Sigmoid colon (tissue), 4 donors: Measurements from ENCODE around the gene TMEM52.

Experiments
- EP300 ChIP-seq, 4 donors: sonication (generic); formaldehyde crosslinking; IDR thresholded peaks; one replicate each; pipeline ENCODE4 v1.6.1; 2017; ENCODE audit warnings: antibody characterized with exemption in 4 of 4
- POLR2A ChIP-seq, 2 donors: fragments of 450-650 bp; IDR thresholded peaks; one replicate each; pipeline ENCODE4 v1.6.1; 2016; ENCODE audit warnings: antibody characterized with exemption in 2 of 2, mild to moderate bottlenecking in 2 of 2, moderate library complexity in 2 of 2
- TF ChIP-seq, protein P1 (sequence below), 4 experiments: fragments of 450-650 bp in 3 of 4; fragments of 200-600 bp in 1 of 4; IDR thresholded peaks; one replicate each; pipeline ENCODE4 v1.5.1; 2016 to 2019; ENCODE audit warnings: antibody characterized with exemption in 4 of 4, mild to moderate bottlenecking in 3 of 4, moderate library complexity in 2 of 4

DNA sequence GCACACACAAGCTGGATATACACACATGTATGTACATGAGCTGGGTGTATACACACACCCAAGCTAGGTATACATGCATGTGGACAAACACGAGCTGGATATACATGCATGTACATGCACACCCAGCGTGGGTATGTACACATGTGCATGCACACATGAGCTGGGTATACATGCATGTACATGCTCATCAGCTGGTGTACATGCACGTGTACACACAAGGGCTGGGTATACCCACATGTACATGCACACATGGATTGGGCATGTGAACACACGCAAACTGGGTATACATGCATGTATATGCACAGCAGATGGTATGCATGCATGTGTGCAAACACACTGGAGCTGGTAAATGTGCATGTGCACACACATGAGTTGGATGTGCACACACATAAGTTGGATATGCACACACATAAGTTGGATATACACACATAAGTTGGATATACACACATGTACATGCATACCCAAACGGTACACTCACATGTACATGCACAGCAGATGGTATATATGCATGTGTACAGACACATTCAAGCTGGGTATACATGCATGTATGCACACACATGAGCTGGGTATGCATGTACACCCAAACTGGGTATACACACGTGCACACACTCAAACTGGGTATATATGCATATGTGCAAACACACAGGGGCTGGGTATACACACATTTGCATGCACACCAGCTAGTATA, 20.7 kb downstream of the TMEM52 start:
- TF ChIP-seq EP300 (IDR thresholded peaks at IDR 0.05) (no peak), POLR2A (IDR thresholded peaks at IDR 0.05) (no peak)
- TF ChIP-seq, protein P1, sequence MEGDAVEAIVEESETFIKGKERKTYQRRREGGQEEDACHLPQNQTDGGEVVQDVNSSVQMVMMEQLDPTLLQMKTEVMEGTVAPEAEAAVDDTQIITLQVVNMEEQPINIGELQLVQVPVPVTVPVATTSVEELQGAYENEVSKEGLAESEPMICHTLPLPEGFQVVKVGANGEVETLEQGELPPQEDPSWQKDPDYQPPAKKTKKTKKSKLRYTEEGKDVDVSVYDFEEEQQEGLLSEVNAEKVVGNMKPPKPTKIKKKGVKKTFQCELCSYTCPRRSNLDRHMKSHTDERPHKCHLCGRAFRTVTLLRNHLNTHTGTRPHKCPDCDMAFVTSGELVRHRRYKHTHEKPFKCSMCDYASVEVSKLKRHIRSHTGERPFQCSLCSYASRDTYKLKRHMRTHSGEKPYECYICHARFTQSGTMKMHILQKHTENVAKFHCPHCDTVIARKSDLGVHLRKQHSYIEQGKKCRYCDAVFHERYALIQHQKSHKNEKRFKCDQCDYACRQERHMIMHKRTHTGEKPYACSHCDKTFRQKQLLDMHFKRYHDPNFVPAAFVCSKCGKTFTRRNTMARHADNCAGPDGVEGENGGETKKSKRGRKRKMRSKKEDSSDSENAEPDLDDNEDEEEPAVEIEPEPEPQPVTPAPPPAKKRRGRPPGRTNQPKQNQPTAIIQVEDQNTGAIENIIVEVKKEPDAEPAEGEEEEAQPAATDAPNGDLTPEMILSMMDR (IDR thresholded peaks at IDR 0.05), result no peak
